ENCODE data around the gene FBXO44. TPM values are rescaled to one million over a fixed set of nuclear protein-coding genes. Genes with fewer than 3 reads are reported as not detected.

The FBXO44 gene
- total and polyA plus RNA-seq, 10 of the 15 experiments (the other 5 are each of a cell fraction or from before 2014, with no cell fraction given) = 0.77 to 22.4 (median 8.2) TPM

- H3K4me3 ChIP-seq = no peak overlapping the region
- RAD21 ChIA-PET (ENCODE audit: unreplicated experiment) = no interaction called here
- H3K4me2 ChIP-seq (ENCODE audit: control insufficient read depth, insufficient read depth) = no peak overlapping the region
- no peaks in the 10 kb centered on the region for H3K79me2 ChIP-seq (ENCODE audit: control insufficient read depth, insufficient read depth, low read length)
- TF ChIP-seq ZNF207 (IDR thresholded peaks at IDR 0.05; ENCODE audit: borderline replicate concordance) (no peak), YBX1 (IDR thresholded peaks at IDR 0.05) (no peak), CREM (IDR thresholded peaks at IDR 0.05; ENCODE audit: low read depth) (no peak), SUZ12 (IDR thresholded peaks at IDR 0.05; ENCODE audit: unreplicated experiment) (no peak), GABPA (IDR thresholded peaks at IDR 0.05; ENCODE audit: low read depth) (no peak), ELK1 (IDR thresholded peaks at IDR 0.05; ENCODE audit: low read depth, low read length) (no peak), CBX5 (IDR thresholded peaks at IDR 0.05; ENCODE audit: low read depth) (no peak), NFIC (IDR thresholded peaks at IDR 0.05; ENCODE audit: low read depth, low read length) (no peak), CREB1 (IDR thresholded peaks at IDR 0.05; ENCODE audit: low read depth) (no peak), PML (IDR thresholded peaks at IDR 0.05; ENCODE audit: low read length) (no peak), RUNX3 (IDR thresholded peaks at IDR 0.05; ENCODE audit: low read length) (no peak), TAF1 (IDR thresholded peaks at IDR 0.05; ENCODE audit: borderline replicate concordance, low read depth, low read length) (no peak), USF1 (IDR thresholded peaks at IDR 0.05; ENCODE audit: borderline replicate concordance, extremely low read length, insufficient read depth, low read depth, low read length) (no peak), BCL11A (IDR thresholded peaks at IDR 0.05; ENCODE audit: low read depth, low read length) (no peak), MEF2A (IDR thresholded peaks at IDR 0.05; ENCODE audit: insufficient read depth, low read depth, low read length) (no peak), CUX1 (IDR thresholded peaks at IDR 0.05; ENCODE audit: insufficient replicate concordance, low read depth, low read length) (no peak)
- H3K27me3 ChIP-seq (replicated peaks in 1 of 2; ENCODE audit: control insufficient read depth in 2 of 2, insufficient read depth in 2 of 2, low read length in 1 of 2) = peaks cover 0 to 1% of the 10 kb centered on the region in 2 experiments; a peak in 2 of 4 replicates
- SMC1A ChIA-PET (ENCODE audit: uncharacterized antibody, unreplicated experiment) = no interaction called here
- WGBS (ENCODE audit: insufficient coverage, insufficient replicate concordance, low lambda C conversion rate, missing lambda C conversion rate) = 6% methylated on average over 12 of the region's 12 CpGs
- no peaks in the 10 kb centered on the region for H3K4me1 ChIP-seq (ENCODE audit: control insufficient read depth, insufficient read depth, low read length)
- in situ Hi-C loops (cut with MboI) = no loop called here
- BruUV-seq (replicated peaks) = no TSS peak
- DNase-seq (ENCODE audit: low read depth, low spot score) = no peak
- no peak overlapping the region for H2AFZ ChIP-seq (ENCODE audit: control insufficient read depth, low read depth, low read length)
- FAIRE-seq = no peak
- no peak for ATAC-seq
- no peak overlapping the region for H3K27ac ChIP-seq (ENCODE audit: control insufficient read depth, insufficient read depth)
- no peaks in the 10 kb centered on the region for H3K9me3 ChIP-seq (replicated peaks; ENCODE audit: control insufficient read depth, insufficient read depth, low read length)
- CTCF ChIA-PET = no interaction called here
- H4K20me1 ChIP-seq (ENCODE audit: control insufficient read depth, insufficient read depth) = no peaks in the 10 kb centered on the region
- POLR2A ChIA-PET = no interaction called here
- H3K9ac ChIP-seq (ENCODE audit: control insufficient read depth, insufficient read depth, low read length) = no peak overlapping the region
- H3K36me3 ChIP-seq (ENCODE audit: control insufficient read depth in 2 of 2, insufficient read depth in 2 of 2, low read length in 1 of 2) = no peaks in the 10 kb centered on the region
- intact Hi-C loops (cut with micrococcal nuclease; ENCODE audit: unreplicated experiment) = no loop called here
Measured at GRCh38 chr1:11620405-11620804, 34.3 kb upstream of the FBXO44 start.

All from GM12878 (cell line).